GM21717 (cell line): ENCODE results near the gene KMT2A.
"Not testable (repeated sequence)": the region's sequence is repeated elsewhere in the genome, so short reads cannot be mapped to it uniquely, and the experiment has no call there.

Experiments
- ATAC-seq: cut with Tn5 transposase; IDR thresholded peaks from one replicate; pipeline ENCODE4 v1.9.1; 2021; ENCODE audit warnings: mild to moderate bottlenecking, moderate library complexity; ENCODE audit not compliant: unreplicated experiment

Gene KMT2A

DNA sequence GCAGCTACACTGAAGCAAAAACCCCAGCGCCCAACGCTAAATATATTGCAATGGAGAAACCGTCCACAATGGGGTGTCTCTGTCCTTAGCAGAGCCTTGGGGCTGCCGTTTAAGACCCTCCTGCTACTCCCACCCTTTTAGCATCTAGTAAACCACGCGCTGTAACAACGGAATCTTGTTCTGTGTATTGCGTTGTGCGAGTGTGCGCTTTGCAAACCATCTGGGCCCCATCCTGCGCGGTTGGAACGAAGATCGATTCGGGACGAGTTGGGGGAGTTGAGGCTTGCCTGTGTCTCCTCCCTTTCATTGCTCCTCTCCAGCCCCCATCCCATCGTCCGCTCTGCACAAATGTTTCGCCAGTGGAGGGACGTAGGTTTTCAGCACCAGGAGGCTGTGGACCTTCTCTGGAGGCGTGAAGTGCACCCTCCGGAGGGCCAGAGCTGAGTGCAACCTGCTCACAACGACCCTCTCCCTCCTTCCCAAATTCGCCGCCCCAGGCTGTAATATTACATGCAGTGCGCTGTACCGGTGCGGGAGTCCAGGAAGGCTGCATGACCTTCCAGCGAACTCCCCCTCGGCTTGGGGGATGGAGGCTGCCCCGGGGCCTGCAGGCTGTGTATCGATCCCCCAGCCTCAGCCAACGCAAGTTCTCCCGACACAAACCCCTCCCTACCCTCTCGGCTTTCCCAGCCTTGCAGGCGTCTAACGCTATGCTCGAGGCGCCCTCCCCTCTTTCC is 1.6 kb upstream of the KMT2A start:
- ATAC-seq: no peak

DNA sequence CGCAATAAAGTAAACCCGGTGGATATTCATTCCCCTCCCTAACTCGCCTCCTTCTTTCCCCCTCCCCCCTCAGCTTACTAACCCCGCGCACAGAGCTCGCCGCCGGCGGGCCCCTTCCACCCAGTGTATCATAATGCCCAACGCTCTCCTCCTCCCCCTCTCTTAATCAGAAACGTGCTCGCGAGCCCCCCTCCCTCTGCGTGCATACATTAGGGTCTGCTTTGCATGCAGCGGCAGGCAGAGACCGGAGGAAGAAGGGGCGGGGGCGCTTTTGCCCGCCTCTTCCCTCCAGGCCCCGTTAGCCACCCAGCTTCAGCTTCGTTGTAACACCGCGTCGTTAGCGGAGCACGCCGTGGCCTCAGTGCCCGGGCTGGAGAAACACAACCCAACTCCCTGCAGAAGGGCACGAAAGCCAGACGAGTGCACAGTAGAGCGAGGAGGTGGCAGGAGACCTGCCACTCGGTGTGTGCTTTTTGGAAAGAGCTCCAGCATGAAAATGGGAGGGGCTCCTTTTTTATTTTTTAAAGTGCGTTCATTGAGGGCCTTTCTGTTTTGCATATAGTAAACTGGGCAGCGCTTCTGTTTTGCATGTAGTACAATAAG is 901 bp upstream of the KMT2A start:
- peak; percentile 25 for ATAC-seq

DNA sequence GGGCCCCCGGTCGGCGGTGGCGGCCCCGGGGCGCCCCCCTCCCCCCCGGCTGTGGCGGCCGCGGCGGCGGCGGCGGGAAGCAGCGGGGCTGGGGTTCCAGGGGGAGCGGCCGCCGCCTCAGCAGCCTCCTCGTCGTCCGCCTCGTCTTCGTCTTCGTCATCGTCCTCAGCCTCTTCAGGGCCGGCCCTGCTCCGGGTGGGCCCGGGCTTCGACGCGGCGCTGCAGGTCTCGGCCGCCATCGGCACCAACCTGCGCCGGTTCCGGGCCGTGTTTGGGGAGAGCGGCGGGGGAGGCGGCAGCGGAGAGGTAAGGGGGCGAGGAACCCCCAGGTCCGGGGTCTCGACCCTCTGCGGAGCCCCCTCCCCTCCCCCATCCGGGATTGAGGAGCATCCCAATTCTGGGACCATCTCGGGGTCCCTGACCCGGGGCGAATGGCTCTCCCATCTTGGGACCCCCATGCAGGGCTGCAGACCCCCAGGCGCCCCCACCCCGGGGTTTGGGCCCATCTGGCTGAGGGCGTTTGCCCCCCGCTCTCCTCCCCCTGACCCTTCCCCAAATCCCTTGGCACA is 431 bp downstream of the KMT2A start:
- peak; percentile 10 for ATAC-seq

DNA sequence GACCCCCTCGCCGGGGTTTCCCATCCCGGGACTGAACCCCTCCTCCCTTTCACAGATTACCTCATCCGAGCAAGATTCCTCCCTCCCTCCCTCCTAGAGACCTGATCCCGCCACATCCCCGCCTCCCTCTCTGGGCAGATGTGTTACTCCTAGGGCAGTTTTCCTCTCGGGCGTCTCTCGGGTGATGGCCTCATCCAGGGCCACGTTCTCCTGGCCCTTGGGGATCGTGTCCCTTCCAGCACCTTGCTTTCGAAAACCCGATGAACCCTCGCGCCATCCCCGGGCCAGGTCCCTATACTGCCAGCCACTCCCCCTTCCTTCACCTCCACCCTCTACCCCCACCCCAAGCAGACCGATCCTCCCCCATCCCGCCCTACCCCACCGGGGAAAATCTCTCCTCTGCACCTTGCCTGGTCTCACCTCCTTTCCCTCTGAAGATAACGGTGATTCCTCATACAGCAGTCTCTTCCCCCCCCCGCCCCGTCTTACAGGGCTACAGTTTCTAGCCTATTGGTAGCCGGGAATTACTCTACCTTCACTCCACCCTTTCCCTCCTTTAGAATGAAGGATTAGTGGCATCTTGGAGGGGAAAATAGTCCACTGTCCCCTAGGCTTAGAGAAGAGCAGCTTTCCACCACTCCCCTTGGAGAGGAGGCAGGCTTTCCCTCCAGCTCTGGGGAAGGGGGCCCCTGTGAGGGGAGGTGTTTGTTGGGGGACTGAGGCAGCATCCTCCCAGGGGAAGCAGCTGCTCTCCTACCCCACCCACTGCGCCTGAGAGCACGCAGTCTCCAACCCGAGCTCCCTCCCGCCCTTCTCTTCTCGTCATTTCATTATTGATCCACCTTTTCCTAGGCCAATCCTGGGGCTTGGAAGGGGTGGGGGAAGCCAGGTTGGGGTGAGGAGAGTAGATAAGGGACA is 1.2 kb downstream of the KMT2A start:
- ATAC-seq: no peak

DNA sequence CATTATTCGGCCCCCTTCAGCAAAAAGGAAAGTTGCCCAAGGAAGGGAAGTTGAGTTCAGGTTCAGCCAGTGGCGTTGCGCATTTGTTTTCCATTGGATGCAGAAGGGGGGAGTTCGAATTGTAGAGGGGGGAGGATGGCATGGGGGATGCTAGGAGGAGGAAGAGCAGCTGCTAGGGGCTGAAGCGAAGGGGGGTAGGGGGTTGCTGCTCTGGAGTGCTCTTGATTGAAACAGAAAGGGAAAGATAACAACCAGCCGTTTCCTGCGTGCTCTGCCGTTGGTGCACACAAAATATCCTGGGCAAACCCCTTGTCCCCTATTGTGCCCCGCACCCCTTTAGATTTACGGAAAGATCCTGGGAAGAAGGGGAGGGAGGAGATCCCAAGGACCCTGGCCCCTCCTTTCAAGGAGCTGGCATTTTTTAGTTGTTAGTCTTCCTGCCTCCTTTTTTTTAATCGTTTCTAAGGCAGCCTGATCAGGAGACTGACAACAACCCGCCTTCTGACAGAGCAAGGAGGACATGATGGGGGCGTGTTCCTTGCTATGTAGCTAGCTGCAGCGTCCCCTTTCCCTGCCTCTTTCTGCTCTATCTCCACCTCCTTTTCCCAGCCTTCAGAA is 2.1 kb downstream of the KMT2A start:
- ATAC-seq: no peak

DNA sequence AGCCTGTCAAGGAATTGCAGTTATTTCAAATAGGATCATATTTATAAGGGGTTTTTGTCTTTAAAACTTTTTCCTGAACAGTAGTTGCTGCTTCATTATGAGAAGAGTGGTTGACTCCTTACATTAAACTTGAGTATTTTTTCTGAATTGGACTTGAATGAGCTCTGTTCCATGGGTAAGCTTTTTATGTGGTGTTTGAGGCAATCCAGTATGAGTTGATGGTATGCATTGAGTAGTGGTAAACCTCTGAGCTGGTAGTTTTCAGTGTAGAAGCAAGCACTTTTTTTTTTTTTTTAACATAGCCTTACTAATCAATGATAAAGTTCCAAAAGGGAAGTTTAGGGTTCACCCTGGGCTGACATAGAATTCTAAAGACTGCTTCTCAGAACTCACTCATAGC is 3.4 kb downstream of the KMT2A start:
- no peak for ATAC-seq

DNA sequence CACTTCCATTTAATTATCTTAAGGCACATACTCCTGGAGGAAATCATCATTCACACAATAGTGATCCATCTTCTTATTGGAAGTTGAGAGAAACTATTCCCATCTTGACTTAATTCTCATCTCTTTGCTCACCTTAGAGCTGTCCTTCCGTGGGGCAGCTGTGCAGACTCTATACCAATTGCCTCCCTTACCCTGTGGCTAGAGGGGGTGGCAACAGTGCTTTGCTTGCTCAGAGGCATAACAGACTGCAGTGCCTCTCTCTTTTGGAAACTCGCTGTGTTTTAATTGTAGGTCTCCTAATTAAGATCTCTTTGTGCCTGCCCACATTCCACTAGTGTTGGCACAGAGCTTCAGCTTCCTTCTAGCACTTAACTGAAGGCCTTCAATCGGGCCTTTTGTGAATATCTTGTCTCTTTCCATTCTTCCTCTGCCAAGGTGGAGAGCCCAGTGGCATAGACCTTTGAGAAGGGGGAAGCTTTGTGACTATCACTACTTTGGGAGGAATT is 5.5 kb downstream of the KMT2A start:
- no peak for ATAC-seq

GRCh38 chr11:118442301-118442700 is 6.0 kb downstream of the KMT2A start:
- no peak for ATAC-seq

GRCh38 chr11:118442908-118443589 is 6.8 kb downstream of the KMT2A start:
- ATAC-seq: no peak

DNA sequence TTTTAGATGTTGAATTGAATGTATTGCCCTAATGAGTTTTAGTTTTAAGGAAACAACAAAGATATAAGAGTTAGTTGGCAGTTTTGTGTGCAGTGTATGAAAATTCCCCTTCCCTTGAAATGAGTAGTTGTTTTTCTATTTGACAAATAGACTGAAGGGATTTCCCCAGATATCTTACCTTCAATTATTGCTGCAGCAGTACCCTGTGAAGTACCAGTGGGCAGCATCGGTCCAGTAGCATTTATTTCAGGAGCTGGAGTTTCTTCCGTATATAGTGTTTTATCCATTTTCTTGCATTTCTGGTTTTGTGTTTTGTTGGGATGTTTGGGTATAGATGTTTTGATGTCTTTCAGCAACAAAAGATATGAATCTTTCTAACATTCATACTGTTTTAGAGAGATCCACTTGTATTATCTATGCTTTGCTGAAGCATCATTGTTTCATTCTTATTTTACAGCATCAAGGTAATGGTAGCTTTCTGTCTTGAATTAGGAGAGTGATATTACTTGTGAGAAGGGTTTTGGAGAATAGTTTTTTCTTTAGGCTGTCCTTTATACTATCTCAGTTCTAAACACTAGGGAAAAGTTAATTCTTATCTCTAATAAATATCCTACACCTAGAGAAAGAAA is 7.4 kb downstream of the KMT2A start:
- peak; percentile 45 for ATAC-seq

GRCh38 chr11:118447423-118447822 is 11.1 kb downstream of the KMT2A start:
- ATAC-seq: no peak

DNA sequence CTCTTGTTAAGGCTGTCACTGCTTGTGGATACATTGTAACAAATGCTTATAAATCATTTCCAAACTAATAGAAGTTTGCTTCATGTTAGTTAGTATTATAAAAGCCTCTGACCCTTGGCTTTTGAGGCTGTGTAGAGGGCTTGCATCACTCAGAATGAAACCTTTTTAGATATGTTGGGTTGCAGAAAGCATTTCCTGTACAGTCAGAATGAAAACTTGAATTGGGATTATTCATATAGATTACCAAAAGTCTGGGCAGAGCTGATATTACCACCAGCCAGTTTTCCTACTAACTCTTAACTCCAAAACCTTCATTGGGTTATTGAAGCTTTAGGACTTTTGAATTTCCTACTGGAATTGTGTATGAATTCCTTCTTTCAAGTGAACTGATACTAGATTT is 12.0 kb downstream of the KMT2A start:
- ATAC-seq: peak; percentile 75

- no peak for ATAC-seq
Measured at GRCh38 chr11:118449316-118449918, 13.1 kb downstream of the KMT2A start.

- ATAC-seq: no peak
Measured at GRCh38 chr11:118450451-118450850, 14.2 kb downstream of the KMT2A start.

- ATAC-seq: no peak
Measured at GRCh38 chr11:118462178-118462577, 25.9 kb downstream of the KMT2A start.

DNA sequence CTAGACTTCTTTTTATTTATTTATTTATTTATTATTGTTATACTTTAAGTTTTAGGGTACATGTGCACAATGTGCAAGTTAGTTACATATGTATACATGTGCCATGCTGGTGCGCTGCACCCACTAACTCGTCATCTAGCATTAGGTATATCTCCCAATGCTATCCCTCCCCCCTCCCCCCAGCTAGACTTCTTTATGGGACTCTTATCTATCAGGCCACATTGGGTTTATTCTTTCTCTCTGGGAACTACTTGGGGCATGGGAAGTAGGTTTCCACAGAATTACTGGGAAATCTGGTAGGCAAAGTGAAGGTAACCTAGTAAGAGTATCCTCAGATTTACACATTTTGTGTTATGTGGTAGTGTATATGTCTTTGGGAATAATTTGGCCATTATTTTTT is 32.7 kb downstream of the KMT2A start:
- ATAC-seq: not testable (repeated sequence)

GRCh38 chr11:118471030-118471429 is 34.7 kb downstream of the KMT2A start:
- ATAC-seq: no peak

DNA sequence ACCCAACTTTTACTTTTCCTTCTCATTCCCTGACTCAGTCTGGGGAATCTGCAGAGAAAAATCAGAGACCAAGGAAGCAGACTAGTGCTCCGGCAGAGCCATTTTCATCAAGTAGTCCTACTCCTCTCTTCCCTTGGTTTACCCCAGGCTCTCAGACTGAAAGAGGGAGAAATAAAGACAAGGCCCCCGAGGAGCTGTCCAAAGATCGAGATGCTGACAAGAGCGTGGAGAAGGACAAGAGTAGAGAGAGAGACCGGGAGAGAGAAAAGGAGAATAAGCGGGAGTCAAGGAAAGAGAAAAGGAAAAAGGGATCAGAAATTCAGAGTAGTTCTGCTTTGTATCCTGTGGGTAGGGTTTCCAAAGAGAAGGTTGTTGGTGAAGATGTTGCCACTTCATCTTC is 37.2 kb downstream of the KMT2A start:
- ATAC-seq: no peak

DNA sequence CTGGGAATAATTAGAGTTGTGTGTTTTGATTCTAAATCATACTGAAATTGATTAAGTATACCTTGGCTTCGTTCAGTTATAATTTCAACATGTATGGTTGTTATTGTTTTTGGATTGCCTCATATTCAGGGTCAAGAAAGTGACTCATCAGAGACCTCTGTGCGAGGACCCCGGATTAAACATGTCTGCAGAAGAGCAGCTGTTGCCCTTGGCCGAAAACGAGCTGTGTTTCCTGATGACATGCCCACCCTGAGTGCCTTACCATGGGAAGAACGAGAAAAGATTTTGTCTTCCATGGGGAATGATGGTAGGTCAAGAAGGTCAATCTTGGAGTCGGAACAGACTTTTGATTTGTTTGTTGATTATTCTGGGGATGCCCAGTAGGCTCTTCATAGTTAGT is 40.4 kb downstream of the KMT2A start:
- no peak for ATAC-seq
